NCI-H2107 treated with DMSO at 0.1 percent for 48 hours (cell line): Measurements from ENCODE around the gene EMC9.

ENCODE experiments used
- DNase-seq: peaks from one replicate; lab custom pipeline; 2025; ENCODE audit not compliant: unreplicated experiment; lab: John Stamatoyannopoulos, UW

EMC9 gene

DNA sequence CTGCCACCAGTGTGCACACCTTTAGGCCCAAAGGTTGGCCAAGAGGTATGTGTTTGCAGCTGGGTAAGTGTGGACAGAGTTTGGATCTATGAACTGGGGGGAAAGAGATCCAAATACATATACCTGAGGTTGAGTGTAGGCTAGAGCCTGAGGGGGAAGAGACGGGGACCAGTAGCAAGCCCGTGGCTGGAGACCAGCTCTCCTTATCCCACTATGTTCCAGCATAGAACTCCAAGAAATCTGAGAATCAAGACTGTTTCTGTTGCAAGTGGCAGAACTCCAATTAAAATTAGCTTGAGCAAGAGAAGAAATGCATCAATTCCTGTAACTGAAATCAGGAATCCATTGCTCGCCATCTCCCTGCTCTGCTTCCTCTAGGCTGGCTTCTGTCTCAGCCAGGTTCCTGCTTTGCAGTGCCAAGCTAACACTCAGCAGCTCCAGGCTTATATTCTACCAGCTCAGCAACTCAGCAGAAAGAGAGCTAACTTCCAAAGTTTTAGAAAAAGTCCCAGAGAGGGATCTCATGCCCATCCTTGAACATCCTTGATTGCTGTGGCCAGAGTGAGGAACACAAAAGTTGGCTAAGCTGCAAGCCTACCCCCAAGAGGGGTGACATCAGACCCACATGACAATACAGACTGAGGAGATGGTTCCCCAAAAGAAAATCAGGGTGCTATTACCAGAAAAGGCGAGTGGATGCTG, 48.7 kb downstream of the EMC9 start:
- DNase-seq: no peak

DNA sequence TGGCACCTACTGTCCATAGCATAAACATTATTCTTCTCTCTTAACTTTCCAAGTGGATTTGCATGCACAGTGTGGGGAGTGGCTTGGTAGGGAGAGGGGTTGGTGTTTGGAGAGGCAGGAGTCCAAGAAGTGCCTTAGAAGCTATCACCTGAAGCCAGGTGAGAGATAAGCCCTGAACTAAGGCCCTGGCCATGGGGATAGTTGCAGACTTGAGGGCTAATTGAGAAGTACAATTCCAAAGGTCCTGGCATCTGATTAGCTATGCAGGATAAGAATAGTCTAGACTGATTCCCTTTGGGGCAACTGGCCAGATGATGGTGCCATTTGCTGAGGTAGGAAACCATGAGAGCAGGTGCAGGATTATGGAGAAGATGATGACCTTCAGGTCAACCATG, 49.3 kb downstream of the EMC9 start:
- no peak for DNase-seq

DNA sequence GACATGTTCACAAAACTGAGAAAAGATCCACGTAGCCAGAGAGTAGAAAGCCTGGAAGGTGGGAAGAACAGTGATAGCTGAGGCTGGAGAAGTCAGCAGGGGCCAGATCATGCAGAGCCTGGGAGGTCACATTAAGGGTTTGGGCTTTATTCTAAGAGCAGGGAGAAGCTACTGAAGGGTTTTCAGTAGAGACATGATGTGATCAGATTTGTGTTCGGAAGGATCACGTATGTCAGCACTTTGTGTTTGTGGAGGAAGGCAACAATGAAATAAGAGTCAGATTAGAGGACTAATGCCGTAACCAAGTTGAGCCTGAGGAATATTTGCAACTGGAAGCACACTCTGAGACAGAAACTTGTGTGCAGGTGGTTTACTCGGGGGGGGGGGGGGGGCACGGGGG, 51.5 kb downstream of the EMC9 start:
- DNase-seq: no peak
